NT2/D1 (cell line): ENCODE measurements around the gene FOXP1.

ENCODE experiments used
- SUZ12 ChIP-seq: IDR thresholded peaks from 2 replicates; pipeline ENCODE4 v1.6.1; 2011; ENCODE audit not compliant: insufficient read length, insufficient read depth; ENCODE audit errors: extremely low read depth
- ZNF274 ChIP-seq: IDR thresholded peaks from 2 replicates; pipeline ENCODE4 v1.6.1; 2011; ENCODE audit warnings: mild to moderate bottlenecking, low read depth, low read length

GRCh38 chr3:71492566-71492965 lies 91.0 kb downstream of the FOXP1 start:
- no peak for TF ChIP-seq SUZ12
- TF ChIP-seq ZNF274: no peak
